Activated T-cell treated with anti-CD3 and anti-CD28 coated beads for 1 hour (primary cell): Measurements from ENCODE around the gene MPP2.
"Not testable (repeated sequence)": the region's sequence is repeated elsewhere in the genome, so short reads cannot be mapped to it uniquely, and the experiment has no call there.

Experiments
- DNase-seq: peaks from one replicate; pipeline ENCODE4 v3.0.0-alpha.2; 2020; ENCODE audit warnings: low read depth

Gene MPP2

GRCh38 chr17:43846221-43846712 is 61.1 kb downstream of the MPP2 start:
- peak; percentile 75 for DNase-seq

GRCh38 chr17:43845766-43846165 is 61.6 kb downstream of the MPP2 start:
- no peak for DNase-seq

- no peak for DNase-seq
Measured at GRCh38 chr17:43844241-43844640, 63.1 kb downstream of the MPP2 start.

GRCh38 chr17:43842975-43843325 is 64.4 kb downstream of the MPP2 start:
- no peak for DNase-seq

- not testable (repeated sequence) for DNase-seq
Measured at GRCh38 chr17:43842091-43842974, 65.0 kb downstream of the MPP2 start.

GRCh38 chr17:43841282-43841681 is 66.1 kb downstream of the MPP2 start:
- DNase-seq = no peak

- DNase-seq = no peak
Measured at GRCh38 chr17:43840814-43841213, 66.5 kb downstream of the MPP2 start.

- no peak for DNase-seq
Measured at GRCh38 chr17:43839670-43840108, 67.6 kb downstream of the MPP2 start.

- no peak for DNase-seq
Measured at GRCh38 chr17:43834106-43834505, 73.2 kb downstream of the MPP2 start.

- peak; percentile 34 for DNase-seq
Measured at GRCh38 chr17:43832976-43833829, 74.1 kb downstream of the MPP2 start, which contains the start of gene MPP3. MPP3 (minus strand) TSS chr17:43833146; CDS start chr17:43831906, 1,240 bp downstream.

- no peak for DNase-seq
Measured at GRCh38 chr17:43832168-43832975, 75.0 kb downstream of the MPP2 start.

GRCh38 chr17:43831633-43832032 is 75.7 kb downstream of the MPP2 start:
- no peak for DNase-seq

GRCh38 chr17:43830510-43831140 is 76.7 kb downstream of the MPP2 start:
- no peak for DNase-seq

- no peak for DNase-seq
Measured at GRCh38 chr17:43829738-43830137, 77.6 kb downstream of the MPP2 start.

GRCh38 chr17:43827596-43827995 is 79.7 kb downstream of the MPP2 start:
- no peak for DNase-seq

GRCh38 chr17:43826206-43826605 is 81.1 kb downstream of the MPP2 start:
- no peak for DNase-seq

GRCh38 chr17:43825567-43825966 is 81.8 kb downstream of the MPP2 start:
- no peak for DNase-seq
